HEK293T (cell line): ENCODE measurements around the gene NIN.

Experiments
- CTCF ChIA-PET: fragments of 350-600 bp; formaldehyde crosslinking; extraction: SDS; loops from one replicate; lab custom pipeline; 2021; ENCODE audit warnings: antibody characterized with exemption, inconsistent platforms; lab: Yijun Ruan, JAX
- POLR2A ChIA-PET: fragments of 350-600 bp; formaldehyde crosslinking; extraction: SDS; loops from one replicate; lab custom pipeline; 2020; ENCODE audit warnings: antibody characterized with exemption, inconsistent platforms; lab: Yijun Ruan, JAX
- DNase-seq: peaks from one replicate; pipeline ENCODE4 v3.0.0; 2012; ENCODE audit warnings: mixed read lengths; ENCODE audit errors: extremely low spot score
- ARNT ChIP-seq: fragments of 450-650 bp; IDR thresholded peaks from 2 replicates; pipeline ENCODE4 v1.6.1; 2017; ENCODE audit warnings: mild to moderate bottlenecking
- BHLHE40 ChIP-seq: fragments of 450-650 bp; IDR thresholded peaks from 2 replicates; pipeline ENCODE4 v1.6.1; 2016; ENCODE audit warnings: mild to moderate bottlenecking, moderate library complexity, borderline replicate concordance
- CTBP1 ChIP-seq: fragments of 450-650 bp; IDR thresholded peaks from 2 replicates; pipeline ENCODE4 v1.6.1; 2016; ENCODE audit warnings: borderline replicate concordance
- ELF4 ChIP-seq: fragments of 450-650 bp; IDR thresholded peaks from 2 replicates; pipeline ENCODE4 v1.6.1; 2017; ENCODE audit warnings: antibody characterized with exemption
- FOXA1 ChIP-seq: fragments of 450-650 bp; IDR thresholded peaks from 2 replicates; pipeline ENCODE4 v1.6.1; 2016; ENCODE audit warnings: mild to moderate bottlenecking
- FOXK2 ChIP-seq: fragments of 450-650 bp; IDR thresholded peaks from 2 replicates; pipeline ENCODE4 v1.6.1; 2016; ENCODE audit warnings: mild to moderate bottlenecking
- FOXM1 ChIP-seq: fragments of 450-650 bp; IDR thresholded peaks from 2 replicates; pipeline ENCODE4 v1.6.1; 2017; ENCODE audit warnings: mild to moderate bottlenecking, borderline replicate concordance
- HDGF ChIP-seq: fragments of 450-650 bp; IDR thresholded peaks from 2 replicates; pipeline ENCODE4 v1.6.1; 2017; ENCODE audit warnings: antibody characterized with exemption, borderline replicate concordance
- L3MBTL2 ChIP-seq: fragments of 450-650 bp; conservative IDR thresholded peaks from 2 replicates; pipeline ENCODE4 v1.6.1; 2016; ENCODE audit warnings: mild to moderate bottlenecking
- LEF1 ChIP-seq: fragments of 450-650 bp; IDR thresholded peaks from 2 replicates; pipeline ENCODE4 v1.6.1; 2017; ENCODE audit warnings: mild to moderate bottlenecking, borderline replicate concordance
- NFRKB ChIP-seq: fragments of 450-650 bp; IDR thresholded peaks from 2 replicates; pipeline ENCODE4 v1.6.1; 2016; ENCODE audit warnings: mild to moderate bottlenecking, moderate library complexity
- PKNOX1 ChIP-seq: fragments of 450-650 bp; IDR thresholded peaks from 2 replicates; pipeline ENCODE4 v1.6.1; 2016
- SP1 ChIP-seq: fragments of 450-650 bp; IDR thresholded peaks from 2 replicates; pipeline ENCODE4 v1.6.1; 2017
- SUZ12 ChIP-seq: fragments of 450-650 bp; IDR thresholded peaks from 2 replicates; pipeline ENCODE4 v1.6.1; 2016; ENCODE audit warnings: mild to moderate bottlenecking
- TARDBP ChIP-seq: fragments of 450-650 bp; IDR thresholded peaks from 2 replicates; pipeline ENCODE4 v1.6.1; 2016
- ZNF384 ChIP-seq: fragments of 450-650 bp; IDR thresholded peaks from 2 replicates; pipeline ENCODE4 v1.6.1; 2016

Gene NIN

DNA sequence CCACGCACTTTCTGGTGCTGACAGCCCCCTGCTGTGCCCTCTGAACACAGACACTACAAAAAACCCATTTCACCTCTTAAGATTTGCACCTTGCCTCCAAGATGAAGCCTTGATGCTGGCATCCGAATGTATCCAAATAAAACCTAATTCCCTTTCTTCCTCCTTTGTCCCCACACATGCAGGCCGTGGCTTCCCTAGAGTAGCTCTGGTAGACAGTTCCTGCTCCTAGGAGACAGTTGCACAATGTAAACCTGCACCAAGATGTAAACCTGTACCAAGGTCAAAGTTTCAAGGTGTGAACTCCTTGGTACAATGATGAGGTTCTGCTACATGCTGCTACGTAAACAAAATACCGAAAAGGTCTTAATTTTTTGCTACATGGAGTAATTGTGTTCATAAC, 40.3 kb upstream of the NIN start:
- POLR2A ChIA-PET: no interaction called here
- CTCF ChIA-PET: interaction anchor here (0.6 to 0.8 kb wide), 2 partner anchors 8 to 12 kb away, joined by 3 read pairs; no protein-coding TSS in a partner anchor

DNA sequence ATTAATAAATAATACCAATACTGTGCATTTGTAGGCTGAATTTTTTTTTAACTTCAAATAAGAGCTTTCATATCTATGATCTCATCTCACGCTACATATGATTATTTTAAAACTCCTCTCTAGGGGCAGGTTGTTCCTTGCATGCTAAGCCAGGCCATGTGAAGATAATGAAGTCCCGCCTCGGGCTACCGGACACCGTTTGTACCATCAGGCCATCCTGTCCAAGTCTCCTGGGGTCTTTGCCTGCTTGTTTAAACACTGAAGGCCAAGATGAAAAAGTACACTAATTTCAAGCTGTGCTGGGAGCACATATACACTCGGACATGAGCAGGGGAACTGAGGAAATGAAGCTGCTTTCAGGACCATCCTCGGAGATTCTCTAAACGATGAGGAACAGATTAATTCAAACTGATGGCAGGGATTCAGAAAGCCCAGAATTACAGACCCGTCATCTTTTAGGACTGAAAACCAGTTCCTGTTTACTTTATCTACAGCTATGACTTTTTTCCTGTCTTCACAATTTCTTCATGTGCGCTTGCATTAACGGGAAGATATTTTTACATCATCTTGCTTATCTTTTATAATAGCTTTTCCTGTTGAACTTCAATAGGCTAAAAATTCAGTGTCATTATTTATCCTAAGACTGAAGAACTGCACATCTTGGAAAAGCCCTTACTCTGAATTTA, 34.6 kb upstream of the NIN start:
- CTCF ChIA-PET: interaction anchor here (0.5 kb wide), 1 partner anchor 293 kb away, joined by 4 read pairs; no protein-coding TSS in a partner anchor
- POLR2A ChIA-PET: no interaction called here
- TF ChIP-seq ELF4 (no peak), ARNT (no peak), NFRKB (no peak), SP1 (no peak), LEF1 (no peak), PKNOX1 (no peak)
- no peak for DNase-seq

More for the DNA sequence above, 40.3 kb upstream of the NIN start:
- TF ChIP-seq PKNOX1 (no peak), LEF1 (no peak), ELF4 (no peak), HDGF (no peak), NFRKB (no peak), L3MBTL2 (no peak), CTBP1 (no peak), FOXM1 (no peak), ARNT (no peak), FOXA1 (no peak), ZNF384 (no peak), TARDBP (no peak), FOXK2 (no peak), BHLHE40 (no peak), SP1 (no peak), SUZ12 (no peak)
- no peak for DNase-seq

DNA sequence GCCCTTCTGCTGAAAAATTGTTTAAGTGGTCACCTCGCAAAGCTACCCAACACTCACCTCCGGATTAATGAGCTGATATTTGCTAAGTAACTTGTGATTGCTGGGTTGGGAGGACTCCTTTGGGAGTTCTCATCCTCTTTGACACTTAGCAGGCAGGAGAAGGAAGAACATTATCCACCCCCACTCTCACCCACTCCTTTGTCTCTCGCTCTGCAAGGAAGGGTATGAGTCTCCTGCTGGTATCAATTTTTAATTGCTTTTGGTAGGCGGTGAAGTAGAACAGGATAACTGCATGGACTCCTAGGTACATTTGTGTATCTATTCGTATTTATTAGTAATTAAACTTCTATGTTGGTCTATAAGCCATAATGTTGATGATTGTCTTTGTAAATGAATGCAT, 34.0 kb upstream of the NIN start:
- ChIA-PET POLR2A (no interaction called here), CTCF (no interaction called here)
- TF ChIP-seq BHLHE40 (no peak), FOXM1 (no peak), SP1 (no peak)
- DNase-seq: no peak

GRCh38 chr14:50864237-50864636, 33.3 kb upstream of the NIN start:
- CTCF ChIA-PET: no interaction called here
- POLR2A ChIA-PET: no interaction called here
- DNase-seq: no peak
- TF ChIP-seq FOXA1 (no peak), FOXK2 (no peak), SUZ12 (no peak), ARNT (no peak), HDGF (no peak), SP1 (no peak), NFRKB (no peak), FOXM1 (no peak), CTBP1 (no peak)

DNA sequence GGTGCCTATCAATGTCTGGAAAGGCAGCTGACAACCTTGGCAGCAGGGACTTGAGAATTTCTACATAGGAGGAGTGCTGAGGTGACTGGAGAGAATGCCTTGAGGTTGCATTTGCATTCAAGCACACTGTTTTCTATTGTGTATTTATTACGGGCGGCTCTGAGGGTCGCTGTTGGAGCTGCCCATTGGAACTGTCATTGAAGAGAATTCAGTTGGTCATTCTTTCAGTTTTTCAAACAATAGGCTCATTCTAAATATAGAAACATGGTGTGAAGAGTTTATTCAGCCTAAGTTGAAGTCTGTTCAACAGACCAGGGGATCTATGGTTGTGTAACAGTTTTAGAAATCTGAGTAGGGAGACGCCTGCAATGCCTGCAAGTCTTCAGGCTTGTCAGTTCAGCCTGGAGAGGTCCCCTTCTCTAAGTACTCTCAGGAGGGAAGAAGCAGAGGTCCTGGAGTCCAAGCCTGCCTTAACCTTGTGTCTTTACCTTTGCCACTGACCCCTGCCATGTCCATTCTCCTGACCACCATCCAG, 31.1 kb upstream of the NIN start:
- no peak for DNase-seq
- CTCF ChIA-PET: interaction anchor here (0.6 kb wide), 1 partner anchor 227 kb away, joined by 7 read pairs; no protein-coding TSS in a partner anchor
- TF ChIP-seq NFRKB: no peak
- TF ChIP-seq CTBP1: no peak
- no peak for TF ChIP-seq LEF1
- TF ChIP-seq L3MBTL2: no peak
- TF ChIP-seq ELF4: no peak
- no peak for TF ChIP-seq SP1
- no peak for TF ChIP-seq ARNT
- TF ChIP-seq PKNOX1: no peak
- no peak for TF ChIP-seq FOXA1
- no peak for TF ChIP-seq SUZ12
- TF ChIP-seq BHLHE40: no peak
- TF ChIP-seq FOXK2: no peak
- no peak for TF ChIP-seq HDGF
- POLR2A ChIA-PET: interaction anchor here (0.6 kb wide), 1 partner anchor 36 kb away, joined by 3 read pairs; no protein-coding TSS in a partner anchor

GRCh38 chr14:50860478-50861086, 29.6 kb upstream of the NIN start:
- DNase-seq: peak; percentile 80
- TF ChIP-seq L3MBTL2 (no peak), SUZ12 (no peak), NFRKB (no peak), SP1 (no peak), FOXK2 (no peak), ELF4 (no peak), HDGF (no peak), LEF1 (no peak), CTBP1 (no peak), BHLHE40 (no peak), TARDBP (no peak), FOXM1 (no peak)
- ChIA-PET CTCF (interaction anchor here (0.5 to 2.5 kb wide), 22 partner anchors 8 to 529 kb away, joined by 3 to 32 read pairs (median 4); partner anchors contain the start of gene ABHD12B), POLR2A (interaction anchor here (0.8 to 1.3 kb wide), 3 partner anchors 29 to 85 kb away, joined by 3 to 9 read pairs (median 5); partner anchors contain the start of genes NIN and PYGL)
